ENCODE results near the gene ATP2C2.

Gene ATP2C2

GRCh38 chr16:84479716-84480450 lies 111.5 kb downstream of the ATP2C2 start:
- DNase-seq = no peak

DNA sequence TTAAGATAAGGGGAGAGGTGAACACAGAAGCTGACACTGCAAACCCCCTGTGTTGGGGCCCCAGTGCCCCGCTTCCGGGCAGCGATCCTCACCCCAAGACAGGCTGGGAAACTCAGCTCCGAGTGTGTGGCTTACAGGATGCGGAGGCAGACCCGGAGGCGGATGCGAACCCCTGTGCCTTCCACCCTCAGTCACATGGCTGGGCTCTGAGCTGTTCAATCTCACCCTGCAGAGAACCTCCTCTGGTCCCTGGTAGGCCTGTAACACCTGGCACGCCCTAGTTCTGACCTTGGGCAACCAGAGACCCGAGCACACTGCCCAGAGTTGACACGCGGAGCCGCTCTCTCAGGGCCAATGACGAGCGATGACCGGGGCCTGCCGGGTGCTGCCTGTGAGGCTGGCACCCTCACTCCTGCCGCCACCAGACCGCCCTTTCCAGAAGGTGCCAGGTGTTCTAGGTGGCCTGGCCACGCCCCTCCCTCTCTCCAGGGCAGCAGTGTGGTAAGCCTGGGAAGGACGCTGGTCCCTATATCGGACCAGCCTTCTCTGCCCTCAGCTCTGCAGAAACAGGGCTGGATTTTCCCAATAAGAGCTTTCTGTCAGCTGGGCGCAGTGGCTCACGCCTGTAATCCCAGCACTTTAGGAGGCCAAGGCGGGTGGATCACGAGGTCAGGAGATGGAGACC lies 112.9 kb downstream of the ATP2C2 start:
- DNase-seq = no peak

GRCh38 chr16:84482001-84482891 lies 113.9 kb downstream of the ATP2C2 start:
- DNase-seq = no peak

- no peak for DNase-seq
Observed at GRCh38 chr16:84482951-84483881, 114.9 kb downstream of the ATP2C2 start.

DNA sequence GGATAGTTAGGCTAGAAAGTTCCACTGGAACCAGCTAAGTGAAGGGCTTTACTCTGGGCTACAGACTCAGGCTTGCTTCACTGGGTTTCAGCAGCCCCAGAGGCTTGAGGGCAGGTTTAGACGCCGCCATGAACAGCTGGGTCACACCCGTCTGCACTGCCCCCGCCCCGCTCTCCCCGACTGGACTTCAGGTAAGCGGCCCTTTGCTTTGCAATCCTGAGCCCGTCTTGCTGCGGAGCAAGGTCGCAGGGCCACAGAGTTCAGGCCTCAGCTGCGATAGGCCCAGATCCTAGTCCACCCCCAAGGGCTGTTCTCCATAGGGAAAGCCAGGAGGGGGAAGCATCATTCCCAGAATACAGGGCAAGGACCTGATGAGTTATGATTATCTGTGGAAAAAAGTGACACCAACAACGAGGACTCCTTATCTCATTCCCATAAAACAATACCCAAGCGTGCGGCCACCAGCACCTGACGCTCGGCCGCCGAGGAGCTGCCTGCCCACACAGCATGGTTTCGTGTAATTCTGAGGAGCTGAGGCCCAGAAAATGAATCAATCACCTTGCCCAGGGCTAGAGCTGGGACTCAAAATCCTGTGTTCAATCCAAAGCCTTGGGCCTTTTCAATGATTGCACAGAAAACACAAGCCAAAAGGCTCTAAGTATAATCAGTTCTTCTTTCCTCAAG lies 115.7 kb downstream of the ATP2C2 start:
- no peak for DNase-seq

GRCh38 chr16:84484579-84485254 lies 116.4 kb downstream of the ATP2C2 start:
- DNase-seq = no peak

- DNase-seq = no peak
Observed at GRCh38 chr16:84485255-84486010, 117.1 kb downstream of the ATP2C2 start.

GRCh38 chr16:84486126-84486525 lies 117.8 kb downstream of the ATP2C2 start:
- no peak for DNase-seq

GRCh38 chr16:84486551-84487235 lies 118.4 kb downstream of the ATP2C2 start:
- DNase-seq = no peak

- DNase-seq = no peak
Observed at GRCh38 chr16:84487358-84487757, 119.0 kb downstream of the ATP2C2 start.

- DNase-seq = no peak
Observed at GRCh38 chr16:84489131-84489530, 120.8 kb downstream of the ATP2C2 start.

DNA sequence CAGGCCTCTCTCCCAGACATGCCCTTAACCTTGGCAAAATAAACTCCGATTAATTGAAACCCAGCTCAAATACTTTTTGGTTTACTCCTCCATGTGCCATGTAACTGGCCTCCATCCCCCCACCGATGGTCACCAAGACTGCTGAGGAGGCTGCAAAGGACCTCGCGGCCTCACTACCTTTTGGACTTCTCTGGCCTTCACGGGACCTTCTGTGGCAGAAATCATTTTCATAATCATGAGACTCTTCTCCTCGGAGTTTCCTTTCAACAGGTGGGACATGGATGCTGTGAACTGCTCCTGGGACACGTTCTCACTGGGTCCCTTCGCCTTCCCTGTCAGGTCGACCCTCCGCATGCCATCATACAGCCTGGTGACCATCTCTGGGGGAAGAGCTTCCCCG lies 127.2 kb downstream of the ATP2C2 start:
- DNase-seq = no peak

DNA sequence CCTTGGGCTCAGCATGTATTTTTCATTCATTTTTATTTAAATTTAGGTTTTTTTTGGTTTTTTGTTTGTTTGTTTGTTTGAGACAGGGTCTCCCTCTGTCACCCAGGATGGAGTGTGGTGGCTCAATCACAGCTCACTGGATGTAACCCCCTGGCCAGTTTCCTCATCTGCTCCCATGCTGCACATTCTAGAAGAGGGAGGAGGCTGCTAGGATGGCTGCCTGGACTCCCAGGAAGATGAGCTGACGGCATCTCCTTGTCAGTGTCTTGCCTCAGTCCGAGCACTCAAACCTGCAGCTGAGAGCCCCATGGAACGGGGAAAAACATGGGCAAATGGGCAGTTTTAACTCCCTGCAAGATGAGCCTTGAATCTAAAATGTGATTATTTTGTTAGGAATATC lies 128.7 kb downstream of the ATP2C2 start:
- DNase-seq = no peak

DNA sequence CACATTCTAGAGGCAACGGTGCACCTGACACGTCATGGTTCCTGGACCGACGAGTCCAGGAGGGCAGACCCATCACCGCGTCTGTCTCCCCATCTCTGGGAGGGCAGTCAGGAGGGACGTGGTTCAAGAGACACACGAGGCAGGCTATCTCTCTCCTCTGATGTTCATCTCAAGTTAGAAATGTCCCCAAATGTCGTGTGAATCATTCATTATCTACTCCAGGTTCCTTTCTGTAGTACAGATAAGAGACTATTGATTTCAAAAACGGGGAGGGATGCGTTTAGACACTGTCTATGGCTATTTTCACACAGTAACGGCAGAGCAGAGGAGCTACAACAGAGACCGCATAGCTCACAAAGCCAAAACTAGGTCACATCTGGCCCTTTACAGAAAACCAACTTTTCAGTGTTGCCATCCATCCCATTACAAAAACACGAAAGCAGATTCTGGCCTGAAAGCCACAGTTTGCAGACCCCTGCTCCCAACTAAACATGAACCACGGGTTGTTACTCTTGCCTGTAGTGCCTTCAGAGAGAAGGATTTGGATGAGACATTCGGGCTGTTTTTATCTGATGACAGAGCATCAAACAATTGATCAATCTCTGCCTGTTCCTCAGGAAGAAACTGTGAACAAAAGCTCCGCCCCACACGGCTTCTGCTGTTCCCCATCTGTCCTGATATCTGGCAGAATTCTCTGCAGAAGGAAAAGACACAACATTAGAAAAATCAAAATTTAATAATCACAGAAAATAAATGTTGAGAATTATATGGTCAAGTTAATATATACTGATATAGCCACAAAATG lies 129.3 kb downstream of the ATP2C2 start:
- DNase-seq = no peak

- no peak for DNase-seq
Observed at GRCh38 chr16:84498223-84498610, 129.9 kb downstream of the ATP2C2 start.

DNA sequence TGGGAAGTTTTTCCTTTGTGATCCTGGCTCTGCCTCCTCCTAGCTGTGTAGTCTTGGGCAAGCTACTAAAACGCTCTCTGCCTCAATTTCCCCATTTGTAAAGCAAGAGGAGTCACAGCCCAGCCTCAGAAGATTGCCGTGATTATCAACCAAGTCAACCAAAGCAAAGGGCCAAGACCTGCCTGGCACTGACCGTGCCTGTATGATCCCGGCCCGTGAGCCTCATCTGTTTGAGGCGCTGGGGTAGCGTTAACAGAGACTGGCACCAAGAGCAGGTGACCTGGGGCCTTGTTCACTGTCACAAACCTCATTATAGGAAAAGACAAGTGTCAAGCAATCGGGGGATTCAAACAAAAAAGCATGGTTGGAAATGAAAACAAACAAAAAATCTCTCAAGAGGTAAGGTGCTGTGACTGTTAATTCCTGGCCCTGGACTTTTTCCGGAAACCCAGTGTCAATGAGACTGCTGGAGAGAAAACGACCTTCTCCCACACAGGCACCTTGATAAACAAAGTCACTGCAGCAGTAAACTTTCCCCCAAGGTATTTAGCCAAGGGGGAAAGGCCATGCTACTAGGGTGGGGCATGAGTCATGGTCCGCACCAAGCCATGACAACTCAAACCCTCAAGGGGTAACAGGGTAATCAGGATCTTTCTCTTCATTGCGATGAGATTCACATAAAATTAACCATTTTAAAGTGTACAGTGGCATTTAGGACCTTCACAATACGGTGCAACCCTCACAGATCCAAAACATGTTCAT lies 130.7 kb downstream of the ATP2C2 start:
- no peak for DNase-seq

DNA sequence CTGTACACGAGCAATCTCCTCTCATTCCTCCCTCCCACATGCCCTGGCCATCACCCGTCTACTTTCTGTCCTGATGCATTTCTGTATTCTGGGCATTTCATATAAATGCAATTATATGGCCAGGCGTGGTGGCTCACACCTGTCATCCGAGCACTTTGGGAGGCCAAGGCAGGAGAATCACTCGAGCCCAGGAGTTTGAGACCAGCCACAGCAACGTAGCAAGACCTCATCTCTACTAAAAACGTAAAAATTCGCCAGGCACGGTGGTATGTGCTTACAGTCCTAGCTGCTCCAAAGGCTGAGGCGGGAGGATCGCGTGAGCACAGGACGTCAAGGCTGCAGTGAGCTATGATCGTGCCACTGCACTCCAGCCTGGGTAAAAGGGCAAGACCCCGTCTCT lies 131.3 kb downstream of the ATP2C2 start:
- no peak for DNase-seq

- DNase-seq = no peak
Observed at GRCh38 chr16:84500531-84500930, 132.2 kb downstream of the ATP2C2 start.
